ENCODE measurements around the gene MAS1.

DNA sequence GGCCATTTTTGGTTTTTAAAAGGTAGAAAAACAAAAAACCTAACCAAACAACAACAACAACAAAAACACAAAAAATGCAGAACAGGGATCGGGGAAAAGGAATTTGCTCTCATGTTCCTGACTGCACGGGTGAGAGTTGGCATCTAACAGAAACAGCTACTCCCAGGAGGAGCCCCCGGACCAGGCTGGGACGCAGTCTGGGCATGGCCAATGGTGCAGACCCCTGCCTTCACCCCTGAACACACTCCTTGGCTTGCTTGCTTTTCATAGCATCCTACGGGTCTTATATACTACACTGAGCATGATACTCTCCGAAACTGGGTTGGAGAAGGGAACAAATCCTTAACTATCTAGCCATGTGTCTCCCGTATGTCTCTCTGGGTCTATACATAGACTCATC is 587 bp upstream of the MAS1 start:
- TF ChIP-seq, protein P1, sequence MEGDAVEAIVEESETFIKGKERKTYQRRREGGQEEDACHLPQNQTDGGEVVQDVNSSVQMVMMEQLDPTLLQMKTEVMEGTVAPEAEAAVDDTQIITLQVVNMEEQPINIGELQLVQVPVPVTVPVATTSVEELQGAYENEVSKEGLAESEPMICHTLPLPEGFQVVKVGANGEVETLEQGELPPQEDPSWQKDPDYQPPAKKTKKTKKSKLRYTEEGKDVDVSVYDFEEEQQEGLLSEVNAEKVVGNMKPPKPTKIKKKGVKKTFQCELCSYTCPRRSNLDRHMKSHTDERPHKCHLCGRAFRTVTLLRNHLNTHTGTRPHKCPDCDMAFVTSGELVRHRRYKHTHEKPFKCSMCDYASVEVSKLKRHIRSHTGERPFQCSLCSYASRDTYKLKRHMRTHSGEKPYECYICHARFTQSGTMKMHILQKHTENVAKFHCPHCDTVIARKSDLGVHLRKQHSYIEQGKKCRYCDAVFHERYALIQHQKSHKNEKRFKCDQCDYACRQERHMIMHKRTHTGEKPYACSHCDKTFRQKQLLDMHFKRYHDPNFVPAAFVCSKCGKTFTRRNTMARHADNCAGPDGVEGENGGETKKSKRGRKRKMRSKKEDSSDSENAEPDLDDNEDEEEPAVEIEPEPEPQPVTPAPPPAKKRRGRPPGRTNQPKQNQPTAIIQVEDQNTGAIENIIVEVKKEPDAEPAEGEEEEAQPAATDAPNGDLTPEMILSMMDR (IDR thresholded peaks at IDR 0.05), result no peak
- TF ChIP-seq POLR2A (IDR thresholded peaks at IDR 0.05), result no peak
